Fibroblast of villous mesenchyme (primary cell): ENCODE data around the gene MADD. TPM values are rescaled to one million over a fixed set of nuclear protein-coding genes. Genes with fewer than 3 reads are reported as not detected.

ENCODE experiments used
- DNase-seq: peaks from one replicate; pipeline ENCODE4 v3.0.0-alpha.2; 2010; ENCODE audit warnings: low read depth
- H3K4me3 ChIP-seq: 2 replicates; pipeline ENCODE4 v1.5.1; 2011; ENCODE audit warnings: low read depth, mild to moderate bottlenecking, low read length
- CTCF ChIP-seq: IDR thresholded peaks from 2 replicates; pipeline ENCODE4 v1.5.1; 2012; ENCODE audit warnings: low read depth, mild to moderate bottlenecking, low read length; ENCODE audit not compliant: insufficient read depth
- total RNA-seq: library from RNA; depleted of rRNA; stranded (reverse); fragments of >200 nt; gene quantifications from 2 replicates; pipeline ENCODE4 v1.2.3, GENCODE V29; 2012

Gene MADD
- total RNA-seq, 1 donor: 27.2 TPM

GRCh38 chr11:47271961-47272661, 2.2 kb downstream of the MADD start:
- TF ChIP-seq CTCF: no peak
- H3K4me3 ChIP-seq: no peak overlapping the region
- no peak for DNase-seq

GRCh38 chr11:47272706-47273105, 2.8 kb downstream of the MADD start:
- H3K4me3 ChIP-seq: no peak overlapping the region
- TF ChIP-seq CTCF: no peak
- DNase-seq: peak; percentile 47

- DNase-seq: no peak
- no peak overlapping the region for H3K4me3 ChIP-seq
- TF ChIP-seq CTCF: no peak
Observed at GRCh38 chr11:47274495-47275235, 4.7 kb downstream of the MADD start.

- no peak for TF ChIP-seq CTCF
- H3K4me3 ChIP-seq: no peak overlapping the region
- peak; percentile 12 for DNase-seq
Observed at GRCh38 chr11:47276923-47277322, 7.0 kb downstream of the MADD start.

- TF ChIP-seq CTCF: no peak
- no peak overlapping the region for H3K4me3 ChIP-seq
- DNase-seq: peak; percentile 13
Observed at GRCh38 chr11:47278058-47278457, 8.1 kb downstream of the MADD start.

- H3K4me3 ChIP-seq: no peak overlapping the region
- TF ChIP-seq CTCF: no peak
- DNase-seq: no peak
Observed at GRCh38 chr11:47278769-47279168, 8.8 kb downstream of the MADD start.
